Transverse colon (tissue), 4 donors: ENCODE results near the gene ASB10.

Source experiments
- POLR2AphosphoS5 ChIP-seq, 3 donors: sonication (generic); formaldehyde crosslinking; IDR thresholded peaks; one replicate each; pipeline ENCODE4 v1.6.1; 2016; ENCODE audit warnings: antibody characterized with exemption in 3 of 3
- TF ChIP-seq, protein P1 (sequence below), 5 experiments: fragments of 200-600 bp in 3 of 5; fragments of 450-650 bp in 2 of 5; sonication (generic) in 3 of 5; IDR thresholded peaks; 1 replicate in 2 of 5; 2 replicates in 3 of 5; pipeline ENCODE4 v1.5.1; 2016 to 2017; ENCODE audit warnings: antibody characterized with exemption in 5 of 5, inconsistent platforms in 3 of 5, mild to moderate bottlenecking in 2 of 5, moderate library complexity in 1 of 5

DNA sequence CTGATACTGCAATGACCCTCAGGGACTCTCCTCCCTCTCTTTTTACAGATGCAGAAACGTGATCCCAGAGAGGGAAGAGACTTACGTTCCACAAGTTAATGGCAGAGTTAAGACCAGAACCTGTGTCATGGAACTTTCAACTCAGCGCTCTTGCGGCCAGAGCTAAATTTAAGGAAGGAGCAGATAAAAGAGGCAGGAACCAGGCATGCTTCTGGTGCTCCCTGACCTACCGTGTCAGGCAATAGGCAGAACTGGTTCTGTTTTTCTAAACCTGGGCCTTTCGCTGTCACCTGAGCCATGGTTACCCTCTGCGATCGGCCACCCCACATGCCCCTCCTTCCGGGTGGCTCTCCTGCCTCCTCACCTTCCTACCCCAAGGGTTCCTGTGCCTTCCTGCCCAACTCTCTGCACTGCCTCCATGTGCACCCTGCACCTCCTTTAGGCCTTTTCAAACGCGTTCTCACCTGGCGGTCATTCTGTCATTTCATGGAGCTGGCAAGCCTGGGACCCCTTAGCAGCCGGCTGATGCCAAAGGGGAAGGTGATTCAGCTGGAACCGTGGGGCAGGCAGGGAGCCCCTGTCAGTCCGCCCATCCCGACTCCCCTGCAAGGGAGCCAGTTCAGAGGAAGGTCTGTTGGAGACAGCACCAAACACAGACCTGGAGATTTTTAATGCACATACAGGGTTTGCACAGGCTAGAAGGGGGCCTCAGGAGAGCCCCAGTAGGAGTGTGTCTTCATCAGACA is 11.8 kb downstream of the ASB10 start:
- TF ChIP-seq, protein P1, sequence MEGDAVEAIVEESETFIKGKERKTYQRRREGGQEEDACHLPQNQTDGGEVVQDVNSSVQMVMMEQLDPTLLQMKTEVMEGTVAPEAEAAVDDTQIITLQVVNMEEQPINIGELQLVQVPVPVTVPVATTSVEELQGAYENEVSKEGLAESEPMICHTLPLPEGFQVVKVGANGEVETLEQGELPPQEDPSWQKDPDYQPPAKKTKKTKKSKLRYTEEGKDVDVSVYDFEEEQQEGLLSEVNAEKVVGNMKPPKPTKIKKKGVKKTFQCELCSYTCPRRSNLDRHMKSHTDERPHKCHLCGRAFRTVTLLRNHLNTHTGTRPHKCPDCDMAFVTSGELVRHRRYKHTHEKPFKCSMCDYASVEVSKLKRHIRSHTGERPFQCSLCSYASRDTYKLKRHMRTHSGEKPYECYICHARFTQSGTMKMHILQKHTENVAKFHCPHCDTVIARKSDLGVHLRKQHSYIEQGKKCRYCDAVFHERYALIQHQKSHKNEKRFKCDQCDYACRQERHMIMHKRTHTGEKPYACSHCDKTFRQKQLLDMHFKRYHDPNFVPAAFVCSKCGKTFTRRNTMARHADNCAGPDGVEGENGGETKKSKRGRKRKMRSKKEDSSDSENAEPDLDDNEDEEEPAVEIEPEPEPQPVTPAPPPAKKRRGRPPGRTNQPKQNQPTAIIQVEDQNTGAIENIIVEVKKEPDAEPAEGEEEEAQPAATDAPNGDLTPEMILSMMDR (IDR thresholded peaks at IDR 0.05), result no peak
- no peak for TF ChIP-seq POLR2AphosphoS5 (IDR thresholded peaks at IDR 0.05)
